CD4-positive, alpha-beta T cell treated with Interleukin-6 at 100 ng/mL for 8 hours (primary cell): ENCODE data around the gene MESP2.

Source experiments
- DNase-seq: peaks from one replicate; pipeline ENCODE4 v3.0.0-alpha.2; 2020; ENCODE audit warnings: mixed read lengths, low spot score

MESP2 gene

DNA sequence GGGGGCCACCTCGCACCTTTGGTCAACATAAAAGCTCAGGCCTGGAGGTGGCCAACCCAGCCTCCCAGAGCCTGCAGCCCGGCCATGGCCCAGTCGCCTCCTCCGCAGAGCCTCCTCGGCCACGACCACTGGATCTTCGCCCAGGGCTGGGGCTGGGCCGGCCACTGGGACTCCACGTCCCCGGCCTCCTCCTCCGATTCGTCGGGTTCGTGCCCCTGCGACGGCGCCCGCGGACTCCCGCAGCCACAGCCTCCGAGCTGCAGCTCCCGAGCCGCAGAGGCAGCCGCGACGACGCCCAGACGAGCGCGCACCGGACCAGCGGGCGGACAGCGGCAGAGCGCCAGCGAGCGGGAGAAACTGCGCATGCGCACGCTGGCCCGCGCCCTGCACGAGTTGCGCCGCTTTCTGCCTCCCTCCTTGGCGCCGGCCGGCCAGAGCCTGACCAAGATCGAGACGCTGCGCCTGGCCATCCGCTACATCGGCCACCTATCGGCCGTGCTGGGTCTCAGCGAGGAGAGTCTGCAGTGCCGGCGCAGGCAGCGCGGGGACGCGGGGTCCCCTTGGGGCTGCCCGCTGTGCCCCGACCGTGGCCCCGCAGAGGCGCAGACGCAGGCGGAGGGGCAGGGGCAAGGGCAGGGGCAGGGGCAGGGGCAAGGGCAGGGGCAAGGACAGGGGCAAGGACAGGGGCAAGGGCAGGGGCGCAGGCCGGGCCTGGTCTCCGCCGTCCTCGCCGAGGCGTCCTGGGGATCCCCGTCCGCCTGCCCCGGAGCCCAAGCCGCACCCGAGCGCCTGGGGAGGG is at the start of gene MESP2:
TSS of gene MESP2 (plus strand) at position 59 of the 799 bp plus-strand sequence. CDS start at position 85, 26 bp downstream.
- DNase-seq = peak; percentile 25

GRCh38 chr15:89728254-89728653 is 47.9 kb upstream of the MESP2 start:
- no peak for DNase-seq

- DNase-seq = no peak
Observed at GRCh38 chr15:89731275-89731674, 44.9 kb upstream of the MESP2 start.

DNA sequence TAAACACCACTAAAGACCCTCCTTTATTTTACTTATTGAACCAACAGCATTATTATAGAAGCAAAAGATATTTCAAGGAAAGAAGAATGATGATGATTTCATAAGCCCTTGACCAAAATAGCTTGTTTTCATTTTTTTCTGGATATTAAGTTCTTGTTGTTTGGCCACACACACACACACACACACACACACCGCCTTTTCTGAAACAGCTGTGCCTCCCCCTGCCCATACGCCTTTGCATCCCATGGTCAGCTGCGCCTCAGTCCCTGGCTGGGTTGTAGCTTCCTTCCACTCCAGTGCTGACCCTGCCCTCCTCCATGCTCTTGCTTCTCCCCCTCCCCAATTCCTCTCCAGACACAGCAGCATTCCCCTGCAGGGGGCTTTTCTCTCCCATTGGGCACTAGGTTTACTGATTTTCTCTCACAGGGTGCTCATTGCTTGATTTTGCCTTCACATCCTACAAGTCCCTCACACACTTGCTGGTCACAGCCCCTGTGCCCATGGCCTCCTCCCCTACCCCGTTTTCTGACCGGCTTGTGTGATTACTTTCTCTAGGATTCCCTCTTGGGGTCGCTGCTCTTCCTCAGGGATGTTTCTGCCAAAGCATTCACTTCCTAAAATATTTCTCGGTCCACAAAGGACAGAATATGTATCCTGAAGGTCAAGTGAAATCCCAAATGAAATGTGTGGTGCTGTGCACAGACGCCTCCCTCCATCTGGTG is 43.5 kb upstream of the MESP2 start:
- no peak for DNase-seq

DNA sequence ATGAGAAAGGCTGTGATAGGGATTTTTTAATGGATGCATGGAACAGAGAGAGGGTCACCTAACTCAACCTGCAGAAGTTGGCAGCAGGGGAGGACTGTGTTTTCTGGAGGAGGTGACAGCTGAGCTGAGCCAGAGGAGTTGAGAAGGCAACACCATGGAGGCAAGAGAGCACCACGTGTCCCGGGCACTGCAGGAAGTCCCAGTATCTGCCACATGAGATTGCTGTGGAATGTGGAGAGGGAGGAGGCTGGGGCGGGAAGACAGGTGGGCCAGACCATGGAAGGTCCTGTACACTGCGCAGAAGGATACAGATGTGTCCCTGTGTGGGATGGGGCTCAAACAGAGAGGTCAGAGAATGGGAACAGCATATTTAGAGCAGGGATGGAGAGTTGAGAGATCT is 40.4 kb upstream of the MESP2 start:
- no peak for DNase-seq

- DNase-seq = peak; percentile 72
Observed at GRCh38 chr15:89740137-89740536, 36.0 kb upstream of the MESP2 start.

DNA sequence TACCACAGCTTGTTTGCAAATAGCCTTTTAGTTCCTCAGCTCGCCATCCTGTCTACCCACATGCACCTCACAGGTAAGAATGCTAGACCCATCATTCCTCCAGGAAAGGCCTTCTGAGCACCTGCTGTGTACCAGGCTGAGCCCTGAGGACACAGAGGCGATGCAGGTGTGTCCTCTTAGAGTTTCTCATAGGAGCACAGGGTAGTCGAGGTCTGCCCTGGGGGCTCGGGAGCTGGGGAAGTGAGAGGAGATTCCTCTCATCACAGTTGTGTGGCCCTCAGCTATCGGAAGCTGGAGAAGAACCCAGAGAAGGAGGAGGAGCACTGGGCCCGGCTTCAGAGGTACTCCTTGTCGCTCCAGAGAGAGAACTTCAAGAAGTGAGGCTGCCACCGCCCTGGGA is 33.1 kb upstream of the MESP2 start:
- DNase-seq = no peak

GRCh38 chr15:89743594-89743993 is 32.5 kb upstream of the MESP2 start:
- no peak for DNase-seq

- no peak for DNase-seq
Observed at GRCh38 chr15:89745131-89745530, 31.0 kb upstream of the MESP2 start.

GRCh38 chr15:89745768-89746167 is 30.4 kb upstream of the MESP2 start:
- DNase-seq = no peak

DNA sequence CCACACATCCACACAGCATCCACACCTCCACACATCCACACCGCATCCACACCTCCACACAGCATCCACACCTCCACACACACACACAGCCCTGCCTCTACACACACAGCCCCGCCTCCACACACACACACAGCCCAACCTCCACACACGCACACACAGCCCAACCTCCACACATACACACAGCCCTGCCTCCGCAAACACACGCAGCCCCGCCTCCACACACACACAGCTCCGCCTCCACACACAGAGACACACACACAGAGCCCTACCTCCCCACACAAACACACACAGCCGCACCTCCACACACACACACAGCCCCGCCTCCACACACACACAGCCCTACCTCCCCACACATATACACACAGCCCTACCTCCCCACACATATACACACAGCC is 29.7 kb upstream of the MESP2 start:
- no peak for DNase-seq

DNA sequence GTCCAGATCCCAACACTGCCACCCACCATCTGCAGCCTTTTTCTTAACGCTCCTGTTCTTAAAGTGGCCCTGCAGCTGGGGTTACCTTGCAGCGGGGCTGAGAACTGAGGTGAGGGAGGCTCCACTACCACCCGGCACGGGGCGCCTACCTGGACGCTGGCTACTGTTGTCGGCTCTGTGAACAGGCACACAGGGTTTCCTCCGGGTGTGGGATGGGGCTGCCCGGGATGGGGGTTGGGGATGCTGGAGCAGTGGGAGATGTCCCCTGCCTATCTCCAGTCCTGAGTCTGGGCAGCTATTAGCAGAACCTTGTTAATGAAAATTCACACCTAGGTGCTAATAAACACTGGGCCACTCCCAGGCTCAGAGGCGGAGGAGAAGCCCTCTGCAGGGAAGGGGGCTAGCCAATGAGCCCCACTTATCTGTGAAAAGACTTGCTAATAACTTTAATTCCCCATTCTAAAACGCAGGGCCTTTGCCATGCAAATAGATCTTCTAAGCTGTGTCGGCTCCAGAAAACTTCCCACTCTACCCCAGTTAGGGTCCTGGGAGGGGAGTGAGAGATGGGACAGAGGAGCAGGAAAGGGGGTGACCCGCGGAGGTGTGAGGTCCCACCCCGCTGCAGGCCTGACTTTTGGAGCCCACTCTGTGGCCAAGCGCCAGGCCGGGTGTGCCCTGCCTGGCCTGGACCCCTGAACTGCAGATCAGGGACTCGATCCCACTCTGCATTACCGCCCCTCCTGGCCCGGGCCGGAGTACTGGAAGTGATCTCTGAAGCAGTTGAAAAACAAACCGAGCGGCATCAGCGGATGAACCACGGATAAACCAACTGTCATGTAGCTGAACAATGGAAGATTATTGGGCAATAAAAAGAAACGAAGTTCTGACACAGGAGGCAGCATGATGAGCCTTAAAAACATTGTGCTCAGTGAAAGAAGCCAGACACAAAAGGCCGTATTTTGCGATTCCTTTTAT is 28.1 kb upstream of the MESP2 start:
- no peak for DNase-seq

DNA sequence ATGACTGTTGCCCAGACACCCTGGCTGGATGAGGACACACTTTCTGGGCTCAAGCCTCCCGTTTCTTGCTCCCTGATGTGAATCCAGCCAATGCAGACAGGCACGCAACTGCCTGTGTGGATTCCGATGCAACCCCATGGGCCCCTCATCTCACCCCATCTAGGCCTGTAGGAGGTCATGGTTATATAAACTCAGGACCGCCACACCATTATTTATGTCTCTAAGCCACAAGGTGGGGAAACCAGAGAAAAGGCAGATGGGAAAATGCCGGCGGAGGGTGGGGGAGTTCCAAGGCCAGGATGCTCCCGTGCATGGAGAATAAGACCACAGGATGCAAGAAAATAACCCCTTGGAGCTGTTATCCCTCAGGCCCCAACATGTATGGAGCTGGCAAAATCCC is 27.1 kb upstream of the MESP2 start:
- no peak for DNase-seq

- no peak for DNase-seq
Observed at GRCh38 chr15:89749526-89749925, 26.6 kb upstream of the MESP2 start.

GRCh38 chr15:89749951-89750559 is 26.1 kb upstream of the MESP2 start:
- no peak for DNase-seq

- DNase-seq = peak; percentile 89
Observed at GRCh38 chr15:89750560-89751542, 25.3 kb upstream of the MESP2 start, which contains the start of gene MESP1. MESP1 (minus strand) TSS chr15:89751249; CDS start chr15:89751231, 18 bp downstream.

DNA sequence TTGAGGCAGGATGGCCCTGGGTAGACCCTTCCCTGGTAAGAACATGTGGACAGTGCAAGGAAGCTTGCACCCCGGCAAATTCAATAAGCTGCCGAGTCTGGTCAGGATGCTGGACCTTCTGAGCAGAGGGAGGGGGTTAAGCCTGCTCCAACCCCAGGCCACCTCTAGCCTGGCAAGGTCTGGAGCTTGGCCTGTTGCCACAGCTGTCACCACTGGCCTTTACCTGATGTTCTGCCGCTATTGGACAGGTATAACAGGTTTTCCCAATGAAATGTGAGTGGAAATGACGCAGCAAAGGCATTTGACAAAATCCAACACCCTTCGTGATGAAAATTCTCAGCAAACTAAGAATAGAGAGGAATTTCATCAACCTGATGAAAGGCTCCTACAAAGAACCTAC is 24.4 kb upstream of the MESP2 start:
- no peak for DNase-seq

DNA sequence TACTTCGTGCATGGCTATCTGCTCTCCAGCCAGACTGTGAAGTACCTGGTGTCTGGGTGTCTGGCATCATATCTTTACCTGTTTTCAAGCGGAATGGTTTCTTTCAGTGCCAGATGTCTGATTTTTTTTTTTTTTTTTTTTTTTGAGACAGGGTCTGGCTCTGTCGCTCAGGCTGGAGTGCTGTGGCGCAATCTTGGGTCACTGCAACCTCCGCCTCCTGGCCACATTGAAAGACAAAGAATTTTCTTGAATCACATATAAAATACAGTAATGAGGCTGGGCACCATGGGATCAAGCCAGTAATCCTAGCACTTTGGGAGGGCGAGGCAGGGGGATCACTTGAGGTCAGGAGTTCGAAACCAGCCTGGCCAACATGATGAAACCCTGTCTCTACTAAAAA is 22.3 kb upstream of the MESP2 start:
- DNase-seq = no peak

DNA sequence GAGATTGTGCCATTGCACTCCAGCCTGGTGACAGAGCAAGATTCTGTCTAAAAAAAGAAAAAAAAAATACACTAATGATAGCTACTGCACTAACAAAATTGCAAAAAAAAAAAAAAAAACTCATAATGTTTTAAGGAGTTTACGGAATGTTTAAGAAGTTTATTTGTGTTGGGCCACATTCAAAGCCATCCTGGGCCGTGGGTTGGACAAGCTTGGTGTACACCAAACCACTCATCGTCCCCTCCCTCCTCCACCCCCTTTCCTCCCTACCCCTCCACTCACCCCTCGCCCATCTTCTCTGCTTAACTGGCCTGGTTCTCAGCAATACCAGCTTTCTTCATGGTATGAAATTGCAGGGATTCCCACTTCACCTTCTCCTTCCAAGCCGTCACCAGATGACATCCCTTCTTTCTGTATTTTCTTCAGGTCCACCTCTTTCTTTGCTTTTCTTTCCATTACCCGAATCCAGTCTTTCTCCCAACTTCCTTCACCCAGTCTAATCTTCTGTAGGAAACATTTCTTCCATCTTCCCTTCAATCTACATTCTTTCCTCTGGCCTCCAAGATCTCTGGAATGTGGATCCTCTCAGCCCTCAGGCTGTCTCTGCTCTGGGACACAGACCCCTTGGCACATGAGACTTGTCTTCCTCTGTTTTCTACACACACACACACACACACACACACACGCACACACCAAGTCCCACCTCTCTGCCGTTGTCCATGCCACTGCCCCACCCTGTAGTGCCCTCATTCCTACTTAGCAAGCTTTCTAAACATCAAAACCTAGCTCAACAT is 21.6 kb upstream of the MESP2 start:
- DNase-seq = no peak

- DNase-seq = no peak
Observed at GRCh38 chr15:89755701-89756100, 20.4 kb upstream of the MESP2 start.
